ENCODE measurements around the gene HIF3A. TPM values are rescaled to one million over a fixed set of nuclear protein-coding genes. Genes with fewer than 3 reads are reported as not detected.

HIF3A gene
- total RNA-seq, 1 donor from 2014 or later, result 64.1 TPM

GRCh38 chr19:46388311-46389095, 91.7 kb downstream of the HIF3A start:
- H3K27me3 ChIP-seq (ENCODE audit: low read depth), result no peaks in the 10 kb centered on the region
- H3K27ac ChIP-seq, result no peak overlapping the region
- intact Hi-C loops (cut with DNase I), result no loop called here
- TF ChIP-seq CTCF (IDR thresholded peaks at IDR 0.05), result no peak
- no peaks in the 10 kb centered on the region for H3K9me3 ChIP-seq
- ATAC-seq (no peak), DNase-seq (peak; percentile 30)
- H3K4me1 ChIP-seq, result peaks cover 18% of the 10 kb centered on the region
- peaks cover 87% of the 10 kb centered on the region for H3K36me3 ChIP-seq
- H3K4me3 ChIP-seq, result no peak overlapping the region

GRCh38 chr19:46390121-46390858, 93.4 kb downstream of the HIF3A start:
- intact Hi-C loops (cut with DNase I), result no loop called here
- ATAC-seq (no peak), DNase-seq (peak; percentile 30)
- Histone ChIP-seq H3K9me3 (no peaks in the 10 kb centered on the region), H3K27ac (no peak overlapping the region), H3K4me1 (peaks cover 18% of the 10 kb centered on the region), H3K27me3 (ENCODE audit: low read depth) (no peaks in the 10 kb centered on the region), H3K4me3 (no peak overlapping the region), H3K36me3 (peaks cover 69% of the 10 kb centered on the region)
- TF ChIP-seq CTCF (IDR thresholded peaks at IDR 0.05), result no peak

GRCh38 chr19:46390866-46391265, 94.0 kb downstream of the HIF3A start:
- peaks cover 18% of the 10 kb centered on the region for H3K4me1 ChIP-seq
- intact Hi-C loops (cut with DNase I), result no loop called here
- ATAC-seq, result peak in 1 of 2 donors; percentile 4
- H3K36me3 ChIP-seq, result peaks cover 65% of the 10 kb centered on the region
- H3K9me3 ChIP-seq, result no peaks in the 10 kb centered on the region
- H3K4me3 ChIP-seq, result no peak overlapping the region
- TF ChIP-seq CTCF (IDR thresholded peaks at IDR 0.05), result no peak
- no peaks in the 10 kb centered on the region for H3K27me3 ChIP-seq (ENCODE audit: low read depth)
- DNase-seq, result peak; percentile 39
- no peak overlapping the region for H3K27ac ChIP-seq

GRCh38 chr19:46391296-46392251, 94.7 kb downstream of the HIF3A start:
- Histone ChIP-seq H3K36me3 (peaks cover 59% of the 10 kb centered on the region), H3K4me3 (no peak overlapping the region), H3K27me3 (ENCODE audit: low read depth) (no peaks in the 10 kb centered on the region), H3K27ac (no peak overlapping the region), H3K9me3 (no peaks in the 10 kb centered on the region), H3K4me1 (peaks cover 18% of the 10 kb centered on the region)
- DNase-seq, result peak; percentile 41
- no peak for TF ChIP-seq CTCF (IDR thresholded peaks at IDR 0.05)
- ATAC-seq, result no peak
- intact Hi-C loops (cut with DNase I), result no loop called here

- Histone ChIP-seq H3K27me3 (ENCODE audit: low read depth) (no peaks in the 10 kb centered on the region), H3K9me3 (no peaks in the 10 kb centered on the region), H3K4me1 (peaks cover 18% of the 10 kb centered on the region), H3K27ac (no peak overlapping the region), H3K4me3 (no peak overlapping the region), H3K36me3 (peaks cover 52% of the 10 kb centered on the region)
- intact Hi-C loops (cut with DNase I), result no loop called here
- peak; percentile 49 for DNase-seq
- TF ChIP-seq CTCF (IDR thresholded peaks at IDR 0.05), result no peak
- ATAC-seq, result peak in 1 of 2 donors; percentile 13
These were observed 95.5 kb downstream of the HIF3A start for GRCh38 chr19:46392252-46392801.

Measured in lower lobe of right lung (tissue), 2 donors.